GM19372 (cell line): ENCODE data around the gene LKAAEAR1.

Experiments used
- ATAC-seq: cut with Tn5 transposase; IDR thresholded peaks from one replicate; pipeline ENCODE4 v1.9.1; 2021; ENCODE audit warnings: mild to moderate bottlenecking, low read depth, moderate library complexity; ENCODE audit not compliant: unreplicated experiment

The LKAAEAR1 gene

GRCh38 chr20:64053841-64054661 is 30.1 kb downstream of the LKAAEAR1 start:
- no peak for ATAC-seq

GRCh38 chr20:64052987-64053840 is 31.0 kb downstream of the LKAAEAR1 start:
- no peak for ATAC-seq

- no peak for ATAC-seq
These were observed 31.9 kb downstream of the LKAAEAR1 start for GRCh38 chr20:64052326-64052722.

GRCh38 chr20:64051561-64052325 is 32.5 kb downstream of the LKAAEAR1 start:
- no peak for ATAC-seq

- no peak for ATAC-seq
These were observed 33.2 kb downstream of the LKAAEAR1 start for GRCh38 chr20:64051033-64051452.

GRCh38 chr20:64050261-64051032 is 33.8 kb downstream of the LKAAEAR1 start:
- ATAC-seq: no peak

- no peak for ATAC-seq
These were observed 34.3 kb downstream of the LKAAEAR1 start for GRCh38 chr20:64049878-64050260.

GRCh38 chr20:64049060-64049877 is 34.9 kb downstream of the LKAAEAR1 start, which contains the start of gene SOX18:
TSS of gene SOX18 (minus strand) at chr20:64049639. CDS start at chr20:64049516, 123 bp downstream.
- ATAC-seq: no peak

DNA sequence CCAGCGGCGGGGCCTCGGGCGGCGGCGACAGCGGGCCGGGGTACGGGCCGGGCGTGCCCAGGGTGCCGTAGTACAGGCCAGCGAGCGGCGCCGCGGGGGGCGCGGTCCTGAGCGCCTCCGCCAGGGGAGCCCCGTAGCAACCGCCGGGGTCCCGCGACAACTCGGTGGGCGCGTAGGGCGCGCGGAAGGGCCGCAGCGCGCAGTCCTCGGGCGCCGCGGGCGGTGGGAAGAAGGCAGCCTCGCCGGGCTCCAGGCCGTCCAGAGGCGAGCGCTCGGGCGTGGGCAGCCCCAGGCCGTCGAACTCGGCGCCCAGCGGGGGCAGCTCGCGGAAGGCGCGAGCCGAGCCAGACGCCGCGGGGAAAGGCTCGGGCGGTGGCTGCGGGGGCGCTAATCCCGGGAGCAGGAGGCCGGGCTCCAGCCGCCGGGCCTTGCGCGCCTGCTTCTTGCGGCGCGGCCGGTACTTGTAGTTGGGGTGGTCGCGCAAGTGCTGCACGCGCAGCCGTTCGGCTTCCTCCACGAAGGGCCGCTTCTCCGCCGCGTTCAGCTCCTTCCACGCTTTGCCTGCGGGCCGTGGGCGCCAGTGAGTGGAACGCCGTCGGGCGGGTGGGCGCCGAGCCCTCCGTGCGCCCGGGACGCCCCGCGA is 35.7 kb downstream of the LKAAEAR1 start:
- ATAC-seq: no peak

GRCh38 chr20:64047968-64048401 is 36.2 kb downstream of the LKAAEAR1 start:
- no peak for ATAC-seq

DNA sequence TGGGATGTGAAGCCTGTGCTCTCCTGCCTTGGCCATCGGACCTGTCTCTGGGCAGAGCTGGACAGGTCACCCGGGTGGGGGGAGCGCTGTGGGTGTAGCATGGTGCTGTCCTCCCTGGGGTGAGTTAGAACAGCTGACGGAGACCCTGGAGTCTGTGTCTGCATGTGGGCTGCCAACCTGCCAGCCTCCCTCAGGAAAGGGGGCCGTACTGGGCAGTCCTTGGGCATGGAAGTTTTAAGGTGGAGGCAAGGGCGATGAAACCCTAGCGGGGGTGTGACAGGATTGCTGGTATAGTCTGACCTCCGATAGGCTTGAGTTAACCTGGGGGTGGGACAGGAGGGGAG is 37.2 kb downstream of the LKAAEAR1 start:
- ATAC-seq: no peak

- ATAC-seq: no peak
These were observed 38.7 kb downstream of the LKAAEAR1 start for GRCh38 chr20:64045346-64046011.

- ATAC-seq: no peak
These were observed 39.5 kb downstream of the LKAAEAR1 start for GRCh38 chr20:64044484-64045247.

GRCh38 chr20:64043768-64044167 is 40.4 kb downstream of the LKAAEAR1 start:
- no peak for ATAC-seq

DNA sequence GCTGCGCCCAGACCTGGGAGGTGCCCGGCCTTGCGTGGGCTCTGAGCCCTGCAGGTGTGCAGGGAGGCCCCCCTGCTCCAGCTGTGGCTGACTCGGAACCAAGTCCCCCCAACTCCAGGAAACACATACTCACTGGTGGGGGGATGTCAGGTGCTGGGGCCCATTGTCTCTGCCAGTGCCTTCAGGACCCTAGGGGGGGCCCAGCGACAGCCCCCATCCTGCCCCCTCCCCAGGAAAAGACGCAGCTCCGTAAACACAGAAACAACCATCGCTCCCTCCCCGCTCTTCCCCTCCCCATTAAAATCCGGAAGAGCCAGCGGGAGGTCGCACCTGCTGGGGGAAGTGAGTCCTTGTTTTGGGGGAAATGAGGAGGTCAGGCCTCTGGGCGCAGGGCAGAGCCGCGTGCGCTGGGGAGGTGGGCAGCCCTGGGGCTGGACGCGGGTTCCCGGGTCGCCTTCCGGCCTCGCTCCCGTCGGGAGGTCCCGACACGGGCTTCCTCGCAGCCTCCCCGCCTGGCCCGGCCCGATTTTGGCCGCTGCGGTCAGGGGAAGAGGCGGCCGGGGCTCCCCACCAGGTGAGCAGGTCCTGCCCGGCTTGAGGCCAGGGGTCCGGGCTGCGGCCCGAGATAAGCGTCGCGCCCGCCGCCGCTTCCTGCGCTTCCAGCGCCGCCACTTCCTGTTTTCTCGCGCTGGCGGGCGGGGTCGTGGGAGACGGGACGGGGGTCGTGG is 42.0 kb downstream of the LKAAEAR1 start:
- no peak for ATAC-seq

DNA sequence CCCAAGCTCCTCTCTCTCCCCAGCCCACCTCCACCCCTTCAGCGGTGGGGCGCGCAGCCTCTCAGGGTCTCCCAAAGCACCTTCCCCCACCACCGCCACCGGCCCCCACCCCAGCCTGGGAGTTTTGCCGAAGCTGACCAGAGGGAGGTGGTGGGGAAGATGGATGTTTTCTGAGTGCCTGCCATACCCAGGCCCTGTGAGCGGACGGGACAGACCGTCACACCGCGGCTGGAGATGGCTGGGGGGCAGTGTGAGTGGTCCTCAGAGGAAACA is 42.5 kb downstream of the LKAAEAR1 start:
- ATAC-seq: no peak
